Activated CD8-positive, alpha-beta memory T cell treated with anti-CD3 and anti-CD28 coated beads, Interleukin-2, amount 10 ng/mL, durations not matched to agents 7 days and 5 days (primary cell): ENCODE data around the gene CNOT6. TPM values are rescaled to one million over a fixed set of nuclear protein-coding genes. Genes with fewer than 3 reads are reported as not detected.
A peak's percentile ranks its signal among the peaks of the same experiment; 100 is the strongest.

Experiments used
- ATAC-seq: fragments of 150-1000 bp; cut with Tn5 transposase; one replicate; pipeline ENCODE4 v1.10.0; 2021; ENCODE audit warnings: moderate library complexity
- CTCF ChIA-PET: fragments of 350-600 bp; sonication (Branson Sonifier 250); formaldehyde crosslinking; loops from one replicate; lab custom pipeline; 2021; ENCODE audit warnings: antibody characterized with exemption; lab: Charles Lee
- DNase-seq: peaks from one replicate; pipeline ENCODE4 v3.0.0-alpha.2; 2020
- H3K27ac Mint-ChIP-seq: one replicate; pipeline ENCODE4 v1.8.0; 2021; ENCODE audit warnings: mild to moderate bottlenecking, mixed read lengths
- H3K27me3 Mint-ChIP-seq: one replicate; pipeline ENCODE4 v1.8.0; 2021; ENCODE audit warnings: mixed read lengths
- H3K36me3 Mint-ChIP-seq: one replicate; pipeline ENCODE4 v1.8.0; 2021; ENCODE audit warnings: mild to moderate bottlenecking, mixed read lengths
- H3K4me1 Mint-ChIP-seq: one replicate; pipeline ENCODE4 v1.8.0; 2021; ENCODE audit warnings: mixed read lengths
- H3K4me3 Mint-ChIP-seq: one replicate; pipeline ENCODE4 v1.8.0; 2021; ENCODE audit warnings: mild to moderate bottlenecking, moderate library complexity, mixed read lengths
- H3K9me3 Mint-ChIP-seq: one replicate; pipeline ENCODE4 v1.8.0; 2022; ENCODE audit warnings: low read depth, mixed read lengths
- total RNA-seq, 2 experiments: library from RNA; stranded (reverse); gene quantifications; one replicate each; pipeline ENCODE4 v1.2.3, GENCODE V29; 2021

The CNOT6 gene
- total RNA-seq, 2 experiments from 2014 or later: 39.7 to 44.4 TPM

DNA sequence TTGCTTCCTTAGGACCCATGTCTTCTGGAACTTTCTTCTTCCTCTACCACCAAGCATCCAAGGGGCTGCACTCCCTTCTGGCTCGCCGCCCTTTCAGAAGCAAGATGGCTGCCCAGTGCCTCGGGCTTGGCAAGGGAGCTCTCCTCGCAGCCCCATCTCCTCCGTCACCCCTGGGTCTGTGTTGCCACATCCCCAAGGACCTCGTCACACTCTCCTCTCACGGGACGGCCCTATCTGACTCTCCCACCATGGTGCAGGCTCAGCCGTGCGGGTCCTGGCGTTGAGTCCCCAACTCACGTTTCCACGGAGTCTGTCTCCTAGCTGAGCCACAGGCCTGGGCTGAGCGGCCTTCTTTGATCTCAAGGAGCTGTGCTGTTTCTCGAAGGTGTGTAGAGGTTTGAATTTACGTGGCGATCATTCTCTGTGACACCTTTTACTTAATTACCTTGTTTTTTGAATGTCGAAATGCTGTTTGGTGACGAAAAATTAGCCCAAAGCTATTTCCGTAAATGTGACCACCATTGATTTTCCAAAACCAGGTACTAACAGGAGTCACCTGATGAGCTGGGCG, 112.1 kb downstream of the CNOT6 start:
- DNase-seq (no peak), ATAC-seq (no peak)
- Mint-ChIP-seq H3K9me3 (no peaks in the 10 kb centered on the region), H3K36me3 (no peaks in the 10 kb centered on the region), H3K27ac (no peak overlapping the region), H3K4me1 (no peaks in the 10 kb centered on the region), H3K4me3 (no peak overlapping the region), H3K27me3 (no peaks in the 10 kb centered on the region)
- CTCF ChIA-PET: interaction anchor here (0.6 to 1.3 kb wide), 13 partner anchors 10 to 358 kb away, joined by 3 to 9 read pairs (median 3); no protein-coding TSS in a partner anchor

DNA sequence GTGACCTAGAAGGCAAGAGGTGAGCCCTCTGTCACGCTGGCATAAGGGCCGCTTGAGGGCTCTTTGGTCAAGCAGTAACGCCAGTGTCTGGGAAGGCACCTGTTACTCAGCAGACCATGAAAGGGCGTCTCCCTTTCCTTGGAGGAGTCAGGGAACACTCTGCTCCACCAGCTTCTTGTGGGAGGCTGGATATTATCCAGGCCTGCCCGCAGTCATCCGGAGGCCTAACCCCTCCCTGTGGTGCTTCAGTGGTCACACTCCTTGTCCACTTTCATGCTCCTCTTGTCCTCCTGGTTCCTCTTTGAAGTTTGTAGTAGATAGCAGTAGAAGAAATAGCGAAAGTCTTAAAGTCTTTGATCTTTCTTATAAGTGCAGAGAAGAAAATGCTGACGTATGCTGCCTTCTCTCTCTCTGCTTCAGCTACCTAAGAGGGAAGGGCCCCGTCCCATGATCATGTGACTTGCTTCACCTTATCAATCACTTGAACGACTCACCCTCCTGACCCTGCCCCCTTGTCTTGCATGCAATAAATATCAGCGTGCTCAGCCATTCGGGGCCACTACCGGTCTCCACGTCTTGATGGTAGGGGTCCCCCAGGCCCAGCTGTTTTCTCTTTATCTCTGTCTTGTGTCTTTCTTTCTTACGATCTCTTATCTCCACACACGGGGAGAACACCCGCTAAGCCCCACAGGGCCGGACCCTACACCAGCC, 113.8 kb downstream of the CNOT6 start:
- CTCF ChIA-PET: interaction anchor here (0.7 kb wide), 1 partner anchor 62 kb away, joined by 3 read pairs; no protein-coding TSS in a partner anchor
- H3K4me1 Mint-ChIP-seq: no peaks in the 10 kb centered on the region
- H3K27ac Mint-ChIP-seq: no peak overlapping the region
- no peaks in the 10 kb centered on the region for H3K9me3 Mint-ChIP-seq
- no peaks in the 10 kb centered on the region for H3K27me3 Mint-ChIP-seq
- H3K4me3 Mint-ChIP-seq: no peak overlapping the region
- ATAC-seq (no peak), DNase-seq (no peak)
- H3K36me3 Mint-ChIP-seq: no peaks in the 10 kb centered on the region

DNA sequence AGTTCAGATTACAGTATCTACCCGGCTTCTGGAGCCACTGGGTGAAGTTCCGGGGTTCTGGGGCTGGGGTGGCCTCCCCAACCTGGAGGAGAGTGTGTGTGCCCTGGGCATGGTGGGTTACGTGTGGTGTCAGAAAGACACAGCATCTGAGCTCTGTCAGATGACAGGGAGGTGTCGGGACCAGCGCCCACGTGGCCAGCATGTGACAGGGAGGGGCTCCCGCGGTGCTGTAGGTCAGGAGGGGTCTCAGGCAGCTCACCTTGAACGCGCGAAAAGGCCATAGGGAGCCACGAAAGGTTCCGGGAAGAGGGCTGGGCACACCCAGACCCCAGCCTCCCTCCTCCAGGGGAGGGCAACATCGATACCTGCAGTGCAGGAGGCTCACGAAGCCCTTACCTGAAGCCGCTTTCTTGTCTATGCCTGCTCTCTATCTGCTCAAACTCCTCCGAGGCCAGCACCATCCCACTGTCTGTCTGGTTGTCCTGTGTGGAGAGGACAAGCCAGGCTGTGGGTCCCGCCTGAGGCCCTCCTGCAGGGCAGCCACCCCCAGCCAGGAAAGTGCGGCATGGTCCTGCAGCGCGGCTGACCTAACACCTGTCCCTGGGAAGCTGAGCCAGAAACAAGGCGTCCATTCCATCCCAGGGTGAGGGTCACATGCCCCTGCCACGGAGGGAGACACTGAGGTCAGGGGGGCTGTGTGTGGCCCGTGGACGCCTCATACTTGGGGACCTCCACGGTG, 114.6 kb downstream of the CNOT6 start:
- H3K9me3 Mint-ChIP-seq: no peaks in the 10 kb centered on the region
- no peaks in the 10 kb centered on the region for H3K36me3 Mint-ChIP-seq
- no peaks in the 10 kb centered on the region for H3K4me1 Mint-ChIP-seq
- CTCF ChIA-PET: no interaction called here
- ATAC-seq (no peak), DNase-seq (no peak)
- no peaks in the 10 kb centered on the region for H3K27me3 Mint-ChIP-seq
- no peak overlapping the region for H3K4me3 Mint-ChIP-seq
- H3K27ac Mint-ChIP-seq: no peak overlapping the region

DNA sequence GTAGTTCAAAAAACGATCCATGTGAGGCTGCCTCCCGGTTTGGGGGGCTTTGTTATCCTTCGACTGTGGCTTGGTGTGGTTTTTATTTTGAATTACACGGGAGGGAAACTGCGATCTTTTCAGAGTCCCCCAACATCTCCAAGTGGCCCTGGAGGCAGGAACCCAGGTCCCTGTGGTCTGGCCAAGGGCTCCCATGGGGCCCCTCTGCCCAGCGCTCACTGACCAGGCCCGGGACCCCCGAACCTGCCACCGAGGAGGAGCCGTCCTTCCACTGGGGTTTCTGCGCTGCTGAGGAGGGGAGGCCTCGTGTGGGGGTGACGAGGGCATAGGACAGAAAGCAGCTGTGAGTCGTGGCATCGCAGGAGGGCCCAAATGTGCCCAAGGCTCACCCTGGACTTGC, 115.2 kb downstream of the CNOT6 start:
- H3K4me3 Mint-ChIP-seq: no peak overlapping the region
- DNase-seq (no peak), ATAC-seq (no peak)
- H3K4me1 Mint-ChIP-seq: no peaks in the 10 kb centered on the region
- no peak overlapping the region for H3K27ac Mint-ChIP-seq
- no peaks in the 10 kb centered on the region for H3K27me3 Mint-ChIP-seq
- H3K9me3 Mint-ChIP-seq: no peaks in the 10 kb centered on the region
- CTCF ChIA-PET: no interaction called here
- H3K36me3 Mint-ChIP-seq: no peaks in the 10 kb centered on the region

DNA sequence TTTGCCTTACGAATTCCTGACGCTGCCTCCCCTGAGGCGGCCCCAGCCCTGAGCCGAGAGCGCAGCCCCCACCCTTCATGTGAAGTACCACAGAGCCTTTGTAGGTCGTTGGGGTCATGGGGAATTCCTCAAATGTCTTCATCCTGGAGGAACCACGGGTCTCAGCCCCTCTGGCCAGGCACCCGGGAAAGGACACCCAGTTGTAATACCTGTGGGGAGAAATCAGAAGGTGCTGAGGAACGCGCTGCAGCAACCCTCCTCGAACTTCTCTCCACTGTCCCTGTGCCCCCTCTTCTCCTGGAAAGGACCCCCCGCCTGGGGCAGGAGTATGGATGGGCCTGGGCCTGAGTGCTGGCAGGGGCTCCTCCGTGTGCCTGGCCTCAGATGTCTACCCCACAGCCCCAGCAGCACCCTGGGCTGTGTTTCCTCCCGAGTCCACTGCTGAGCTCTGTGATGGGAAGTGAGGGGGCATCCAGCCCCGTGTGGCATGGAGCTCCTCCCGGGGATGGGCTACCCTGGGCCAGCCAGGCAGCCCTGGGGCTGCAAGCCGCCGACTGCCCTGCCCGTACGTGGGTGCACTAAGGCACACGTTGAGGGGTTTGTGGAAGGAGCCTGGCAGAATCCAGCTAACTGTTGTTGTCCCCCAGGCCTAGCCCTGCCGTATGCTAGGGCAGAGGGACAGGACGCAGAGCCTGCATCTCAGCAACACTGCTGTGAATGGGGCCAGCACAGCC, 115.8 kb downstream of the CNOT6 start:
- CTCF ChIA-PET: no interaction called here

DNA sequence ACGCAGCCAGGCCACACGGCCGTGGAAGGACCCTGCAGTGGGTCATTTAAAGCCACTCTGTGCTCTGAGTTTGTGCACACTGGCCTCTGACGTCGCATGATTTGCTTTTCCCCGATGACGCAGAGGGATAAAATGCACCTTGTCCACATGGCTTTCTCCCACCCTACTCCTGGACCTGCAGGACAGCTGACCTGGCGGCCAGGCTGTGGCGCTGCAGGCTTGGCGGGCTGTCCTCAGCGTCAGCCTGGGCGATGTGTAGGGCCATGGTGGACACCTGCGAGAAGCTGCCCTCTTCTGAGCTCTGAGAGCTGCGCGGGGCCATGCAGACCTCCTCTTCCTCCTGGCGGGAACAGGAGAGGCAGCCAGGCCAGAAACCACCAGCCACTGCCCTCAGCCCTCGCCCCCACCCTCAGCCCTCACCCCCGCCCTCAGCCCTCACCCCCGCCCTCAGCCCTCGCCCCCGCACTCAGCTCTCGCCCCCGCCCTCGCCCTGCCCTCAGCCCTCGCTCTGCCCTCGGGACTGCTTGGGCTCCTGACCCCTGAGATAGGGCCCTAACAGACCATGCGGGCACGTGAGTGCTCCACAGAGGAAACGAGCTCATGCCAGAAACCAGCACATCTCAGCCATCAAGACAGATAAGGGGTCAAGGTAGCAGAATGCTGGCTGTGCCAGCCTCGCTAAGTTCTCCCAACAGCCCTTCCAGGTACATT, 117.1 kb downstream of the CNOT6 start:
- no peak overlapping the region for H3K27ac Mint-ChIP-seq
- no peaks in the 10 kb centered on the region for H3K9me3 Mint-ChIP-seq
- CTCF ChIA-PET: no interaction called here
- no peaks in the 10 kb centered on the region for H3K36me3 Mint-ChIP-seq
- no peak overlapping the region for H3K4me3 Mint-ChIP-seq
- H3K4me1 Mint-ChIP-seq: no peaks in the 10 kb centered on the region
- H3K27me3 Mint-ChIP-seq: no peaks in the 10 kb centered on the region
- DNase-seq: no peak
- no peak for ATAC-seq

More for the DNA sequence above, 115.8 kb downstream of the CNOT6 start:
- Mint-ChIP-seq H3K27ac (no peak overlapping the region), H3K4me3 (no peak overlapping the region), H3K27me3 (no peaks in the 10 kb centered on the region), H3K4me1 (no peaks in the 10 kb centered on the region), H3K9me3 (no peaks in the 10 kb centered on the region), H3K36me3 (no peaks in the 10 kb centered on the region)
- ATAC-seq: no peak
- no peak for DNase-seq

DNA sequence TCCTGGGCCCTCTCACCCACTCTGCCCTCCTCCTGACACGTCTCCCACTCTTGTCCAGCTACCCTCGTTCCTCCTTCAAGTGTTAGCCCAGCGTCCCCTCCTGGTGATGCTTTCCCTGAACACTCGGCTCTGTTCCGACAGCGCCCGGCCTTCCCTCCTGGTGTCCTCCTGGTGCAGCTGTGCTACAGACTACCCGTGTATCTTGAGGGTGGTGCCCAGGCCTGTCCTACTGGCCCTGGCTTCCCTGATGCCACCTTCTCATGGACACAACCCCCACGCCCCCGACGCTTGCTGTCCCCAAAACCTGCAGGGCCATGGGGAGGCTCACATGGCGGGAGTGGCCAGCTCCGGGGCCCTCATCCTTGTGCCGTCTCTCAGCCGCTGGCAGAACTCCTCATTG, 118.5 kb downstream of the CNOT6 start:
- H3K4me1 Mint-ChIP-seq: no peaks in the 10 kb centered on the region
- H3K36me3 Mint-ChIP-seq: no peaks in the 10 kb centered on the region
- CTCF ChIA-PET: no interaction called here
- no peak for DNase-seq
- ATAC-seq: no peak
- no peak overlapping the region for H3K27ac Mint-ChIP-seq
- H3K4me3 Mint-ChIP-seq: no peak overlapping the region
- no peaks in the 10 kb centered on the region for H3K9me3 Mint-ChIP-seq
- no peaks in the 10 kb centered on the region for H3K27me3 Mint-ChIP-seq

DNA sequence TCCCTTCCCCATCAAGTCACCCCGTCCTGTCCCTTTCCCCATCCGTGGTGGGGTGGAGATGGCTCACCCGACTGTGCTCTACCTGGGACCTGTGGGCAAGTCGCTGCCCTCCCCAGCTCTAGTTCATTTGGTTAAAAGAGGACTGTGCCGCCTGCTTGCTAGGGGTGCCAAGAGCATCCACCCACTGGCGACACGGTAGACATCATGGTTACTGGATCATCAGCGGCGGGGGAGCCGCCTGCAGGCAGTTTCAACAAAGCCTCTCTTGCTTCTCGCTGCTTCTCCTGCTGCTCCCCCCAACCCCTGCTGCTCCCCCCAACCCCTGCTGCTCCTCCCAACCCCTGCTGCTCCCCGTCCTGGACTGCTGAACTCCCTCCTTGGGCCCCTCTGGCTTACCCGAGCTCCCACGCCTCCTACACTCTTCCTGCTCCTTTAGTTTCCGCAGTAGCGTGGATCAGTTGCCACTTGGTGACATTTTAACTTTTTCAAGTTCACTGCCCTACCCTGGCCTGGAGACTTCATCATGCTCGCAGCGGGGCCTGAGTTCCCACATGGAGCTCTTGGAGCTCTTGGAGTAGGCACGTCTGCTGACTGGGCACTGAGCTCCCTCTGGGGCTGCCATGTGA, 119.1 kb downstream of the CNOT6 start:
- no peak overlapping the region for H3K4me3 Mint-ChIP-seq
- no peaks in the 10 kb centered on the region for H3K4me1 Mint-ChIP-seq
- no peaks in the 10 kb centered on the region for H3K27me3 Mint-ChIP-seq
- ATAC-seq: no peak
- H3K9me3 Mint-ChIP-seq: no peaks in the 10 kb centered on the region
- CTCF ChIA-PET: no interaction called here
- no peak overlapping the region for H3K27ac Mint-ChIP-seq
- H3K36me3 Mint-ChIP-seq: no peaks in the 10 kb centered on the region
- no peak for DNase-seq

DNA sequence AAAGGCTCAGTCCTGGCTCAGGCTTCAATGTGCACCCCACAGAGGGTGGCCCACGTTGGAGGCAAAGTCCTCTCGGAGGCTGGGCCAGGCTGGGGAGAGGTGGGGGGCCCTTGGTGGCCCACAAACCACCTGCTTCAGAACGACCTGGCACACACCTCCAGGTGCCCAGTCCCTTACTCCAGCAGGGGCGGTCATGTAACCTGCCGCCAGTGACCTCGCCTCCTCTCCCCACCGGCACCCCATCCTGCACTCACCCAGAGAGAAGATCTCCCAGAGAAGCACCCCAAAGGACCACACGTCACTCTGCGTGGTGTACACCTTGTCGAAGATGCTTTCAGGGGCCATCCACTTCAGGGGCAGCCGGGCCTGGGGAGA, 119.6 kb downstream of the CNOT6 start:
- ATAC-seq (peak; percentile 32), DNase-seq (no peak)
- Mint-ChIP-seq H3K4me3 (no peak overlapping the region), H3K27ac (no peak overlapping the region), H3K36me3 (no peaks in the 10 kb centered on the region), H3K9me3 (no peaks in the 10 kb centered on the region), H3K27me3 (no peaks in the 10 kb centered on the region), H3K4me1 (no peaks in the 10 kb centered on the region)
- CTCF ChIA-PET: no interaction called here

DNA sequence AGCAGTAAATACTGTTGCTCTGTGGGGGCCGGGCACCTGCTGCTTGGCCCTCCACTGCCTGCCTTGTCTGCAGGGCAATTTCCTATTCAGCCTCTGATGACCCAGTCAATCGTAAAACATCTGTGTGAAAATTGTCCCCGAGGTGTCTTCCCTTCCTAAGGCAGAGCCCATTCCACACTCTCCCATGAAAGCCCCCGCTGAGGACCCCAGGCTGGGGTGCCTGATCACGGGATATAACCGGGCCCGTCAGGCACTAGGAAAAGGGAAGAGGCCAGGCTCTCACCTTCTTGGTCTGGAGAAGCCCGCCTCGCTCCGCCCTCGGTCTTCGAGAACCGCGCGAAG, 124.3 kb downstream of the CNOT6 start:
- CTCF ChIA-PET: interaction anchor here (1.0 to 1.6 kb wide), 5 partner anchors 13 to 126 kb away, joined by 3 to 5 read pairs (median 3); no protein-coding TSS in a partner anchor

DNA sequence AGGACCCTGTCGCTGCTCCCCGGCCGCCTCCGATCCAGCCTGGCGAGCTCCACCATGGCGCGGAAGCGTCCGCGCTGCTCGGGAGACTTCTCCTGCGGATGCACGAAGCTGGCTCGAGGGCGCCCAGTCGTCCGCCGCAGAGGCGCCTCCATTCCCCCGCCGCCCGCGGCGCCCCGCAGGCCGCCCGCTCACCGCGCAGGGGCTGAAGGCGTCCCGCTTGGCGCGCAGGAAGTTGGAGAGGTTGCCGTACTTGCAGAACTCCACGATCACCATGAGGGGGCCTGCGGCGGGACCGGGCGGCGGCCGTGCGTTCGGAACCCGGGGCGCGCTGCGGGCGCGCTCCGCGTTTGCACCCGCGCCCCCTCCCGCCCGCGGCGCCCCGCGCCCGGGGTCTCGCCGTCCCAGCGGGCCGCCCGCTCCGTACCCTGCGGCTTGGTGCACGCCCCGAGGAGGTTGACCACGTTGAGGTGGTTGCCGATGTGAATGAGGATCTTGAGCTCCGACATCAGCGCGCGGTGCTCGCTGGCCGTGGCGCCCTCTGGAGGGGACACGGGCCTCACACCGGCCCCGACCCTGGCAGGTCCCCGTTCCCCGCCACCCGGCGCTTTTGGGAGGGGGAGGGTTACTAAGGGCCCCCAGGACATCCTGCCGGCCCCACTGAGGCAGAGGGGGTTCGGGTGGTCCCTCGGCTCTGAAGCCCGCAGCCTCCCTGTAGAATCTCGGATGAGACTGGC, 124.8 kb downstream of the CNOT6 start:
- peak; percentile 83 for ATAC-seq
- Mint-ChIP-seq H3K36me3 (no peaks in the 10 kb centered on the region), H3K4me1 (peaks cover 3% of the 10 kb centered on the region), H3K27me3 (no peaks in the 10 kb centered on the region), H3K9me3 (no peaks in the 10 kb centered on the region), H3K27ac (no peak overlapping the region), H3K4me3 (no peak overlapping the region)
- DNase-seq: peak; percentile 46
- CTCF ChIA-PET: interaction anchor here (1.0 to 1.6 kb wide), 5 partner anchors 13 to 127 kb away, joined by 3 to 5 read pairs (median 3); no protein-coding TSS in a partner anchor

More for the DNA sequence above, 124.3 kb downstream of the CNOT6 start:
- DNase-seq (no peak), ATAC-seq (no peak)
- H3K4me3 Mint-ChIP-seq: no peak overlapping the region
- H3K27ac Mint-ChIP-seq: no peak overlapping the region
- no peaks in the 10 kb centered on the region for H3K27me3 Mint-ChIP-seq
- H3K9me3 Mint-ChIP-seq: no peaks in the 10 kb centered on the region
- H3K36me3 Mint-ChIP-seq: no peaks in the 10 kb centered on the region
- H3K4me1 Mint-ChIP-seq: no peaks in the 10 kb centered on the region

DNA sequence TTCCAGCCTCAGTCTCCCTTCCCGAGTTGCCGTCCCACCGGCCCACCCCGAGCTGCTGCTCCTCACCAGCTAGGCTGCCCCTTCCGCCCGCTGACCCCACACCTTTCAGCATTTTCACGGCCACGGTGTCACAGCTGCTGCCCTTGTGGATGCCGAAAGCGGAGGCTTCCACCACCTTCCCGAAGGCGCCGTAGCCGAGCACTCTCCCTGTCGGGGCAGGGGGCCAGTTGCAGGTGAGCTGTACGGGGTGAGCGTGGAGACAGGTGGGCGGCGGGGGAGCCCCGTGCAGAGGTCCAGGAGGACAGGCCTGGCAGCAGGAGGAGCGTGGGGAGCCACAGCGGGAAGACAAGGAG, 125.4 kb downstream of the CNOT6 start:
- ATAC-seq (no peak), DNase-seq (no peak)
- Mint-ChIP-seq H3K27ac (no peak overlapping the region), H3K4me3 (no peak overlapping the region), H3K36me3 (no peaks in the 10 kb centered on the region), H3K9me3 (no peaks in the 10 kb centered on the region), H3K27me3 (no peaks in the 10 kb centered on the region), H3K4me1 (peaks cover 3% of the 10 kb centered on the region)
- CTCF ChIA-PET: interaction anchor here (1.0 to 1.6 kb wide), 3 partner anchors 14 to 18 kb away, joined by 3 to 5 read pairs (median 5); no protein-coding TSS in a partner anchor
